Neural cell (in vitro differentiated cells): ENCODE measurements around the gene INMT. TPM values are rescaled to one million over a fixed set of nuclear protein-coding genes. Genes with fewer than 3 reads are reported as not detected.

Experiments
- H2AFZ ChIP-seq: fragments of 200-600, 300-800 bp; sonication (generic), shearing (Covaris generic); 2 replicates; pipeline ENCODE4 v1.6.0; 2014; ENCODE audit warnings: low read depth, mild to moderate bottlenecking, antibody characterized with exemption, low read length, moderate library complexity
- H3F3A ChIP-seq: fragments of 200-600 bp; shearing (Covaris generic); 2 replicates; pipeline ENCODE4 v1.6.1; 2016; ENCODE audit warnings: mild to moderate bottlenecking, moderate library complexity, mixed read lengths, antibody characterized with exemption, low read length; ENCODE audit not compliant: insufficient read depth, poor library complexity, severe bottlenecking
- H3K27ac ChIP-seq: fragments of 200-600, 300-800 bp; sonication (generic), shearing (Covaris generic); 2 replicates; pipeline ENCODE4 v1.5.1; 2014; ENCODE audit warnings: mild to moderate bottlenecking, low read length, moderate library complexity
- H3K27me3 ChIP-seq: fragments of 300-800, 200-600 bp; sonication (generic), shearing (Covaris generic); 2 replicates; pipeline ENCODE4 v1.6.0; 2014; ENCODE audit warnings: mild to moderate bottlenecking, low read depth, low read length, moderate library complexity; ENCODE audit not compliant: insufficient read depth
- H3K36me3 ChIP-seq: fragments of 300-800, 200-600 bp; sonication (generic), shearing (Covaris generic); 2 replicates; pipeline ENCODE4 v1.5.1; 2014; ENCODE audit warnings: mild to moderate bottlenecking, antibody characterized with exemption, low read length, moderate library complexity; ENCODE audit not compliant: insufficient read depth
- H3K4me2 ChIP-seq: fragments of 300-800, 200-600 bp; sonication (generic), shearing (Covaris generic); 2 replicates; pipeline ENCODE4 v1.6.0; 2014; ENCODE audit warnings: mild to moderate bottlenecking, low read length
- H3K4me3 ChIP-seq: fragments of 300-800, 200-600 bp; sonication (generic), shearing (Covaris generic); 2 replicates; pipeline ENCODE4 v1.5.1; 2014; ENCODE audit warnings: mild to moderate bottlenecking, low read length, moderate library complexity
- H3K79me2 ChIP-seq: fragments of 200-600 bp; shearing (Covaris generic); replicated peaks from 2 replicates; pipeline ENCODE4 v1.6.0; 2014; ENCODE audit warnings: mild to moderate bottlenecking, low read length, moderate library complexity; ENCODE audit not compliant: insufficient read depth
- H3K9ac ChIP-seq: fragments of 300-800, 200-600 bp; sonication (generic), shearing (Covaris generic); 2 replicates; pipeline ENCODE4 v1.6.1; 2016; ENCODE audit warnings: mild to moderate bottlenecking, low read length, mixed read lengths
- H3K9me2 ChIP-seq: fragments of 200-600 bp; shearing (Covaris generic); 2 replicates; pipeline ENCODE4 v1.6.1; 2016; ENCODE audit warnings: mild to moderate bottlenecking, low read length, mixed read lengths; ENCODE audit not compliant: insufficient read depth
- H3K9me3 ChIP-seq: fragments of 200-600, 300-800 bp; sonication (generic), shearing (Covaris generic); 2 replicates; pipeline ENCODE4 v1.6.1; 2016; ENCODE audit warnings: mild to moderate bottlenecking, mixed run types, low read length, moderate library complexity, mixed read lengths
- H4K20me1 ChIP-seq: fragments of 200-600 bp; shearing (Covaris generic); 2 replicates; pipeline ENCODE4 v1.6.1; 2016; ENCODE audit warnings: mild to moderate bottlenecking, mixed run types; ENCODE audit not compliant: insufficient read depth
- CTCF ChIP-seq: fragments of 450-650 bp; IDR thresholded peaks from 2 replicates; pipeline ENCODE4 v1.5.1; 2014; ENCODE audit warnings: antibody characterized with exemption, mild to moderate bottlenecking, moderate library complexity; ENCODE audit not compliant: poor library complexity, severe bottlenecking
- EP300 ChIP-seq: fragments of 450-650 bp; conservative IDR thresholded peaks from 2 replicates; pipeline ENCODE4 v1.6.1; 2014; ENCODE audit warnings: antibody characterized with exemption, mild to moderate bottlenecking, moderate library complexity; ENCODE audit not compliant: poor library complexity, severe bottlenecking
- EZH2 ChIP-seq: fragments of 200-600, 300-800 bp; shearing (Covaris generic), sonication (generic); IDR thresholded peaks from 2 replicates; pipeline ENCODE4 v1.6.1; 2014; ENCODE audit warnings: antibody characterized with exemption, low read length, borderline replicate concordance, mild to moderate bottlenecking; ENCODE audit not compliant: insufficient read depth, poor library complexity, severe bottlenecking
- MXI1 ChIP-seq: fragments of 450-650 bp; conservative IDR thresholded peaks from 2 replicates; pipeline ENCODE4 v1.6.1; 2014; ENCODE audit warnings: antibody characterized with exemption, mild to moderate bottlenecking; ENCODE audit not compliant: poor library complexity, severe bottlenecking
- POLR2AphosphoS5 ChIP-seq: IDR thresholded peaks from 2 replicates; pipeline ENCODE4 v1.6.1; 2012
- RAD21 ChIP-seq: fragments of 450-650 bp; conservative IDR thresholded peaks from 2 replicates; pipeline ENCODE4 v1.6.1; 2014; ENCODE audit warnings: antibody characterized with exemption, mild to moderate bottlenecking, moderate library complexity
- REST ChIP-seq: IDR thresholded peaks from 2 replicates; pipeline ENCODE4 v1.6.1; 2012; ENCODE audit warnings: borderline replicate concordance
- SMC3 ChIP-seq: fragments of 450-650 bp; conservative IDR thresholded peaks from 2 replicates; pipeline ENCODE4 v1.6.1; 2014; ENCODE audit warnings: antibody characterized with exemption, mild to moderate bottlenecking, moderate library complexity; ENCODE audit not compliant: poor library complexity
- TAF1 ChIP-seq: IDR thresholded peaks from 2 replicates; pipeline ENCODE4 v1.6.1; 2012; ENCODE audit warnings: low read depth
- polyA plus RNA-seq: library from polyadenylated mRNA; depleted of rRNA; stranded (reverse); fragments of >200 nt; gene quantifications from 2 replicates; pipeline ENCODE4 v1.2.3, GENCODE V29; 2014

Gene INMT
- polyA plus RNA-seq, 1 donor from 2014 or later: 0.66 TPM

GRCh38 chr7:30764030-30764975 lies 12.4 kb downstream of the INMT start:
- Histone ChIP-seq H2AFZ (no peak overlapping the region), H3F3A (no peaks in the 10 kb centered on the region), H3K27me3 (no peaks in the 10 kb centered on the region), H3K36me3 (no peaks in the 10 kb centered on the region), H4K20me1 (no peaks in the 10 kb centered on the region), H3K79me2 (no peaks in the 10 kb centered on the region), H3K27ac (no peak overlapping the region), H3K9me3 (no peaks in the 10 kb centered on the region), H3K4me3 (no peak overlapping the region), H3K4me2 (no peak overlapping the region), H3K9me2 (no peaks in the 10 kb centered on the region), H3K9ac (no peak overlapping the region)
- TF ChIP-seq MXI1: no peak
- TF ChIP-seq EZH2: no peak
- no peak for TF ChIP-seq TAF1
- TF ChIP-seq REST: no peak
- TF ChIP-seq CTCF: no peak
- TF ChIP-seq POLR2AphosphoS5: no peak
- no peak for TF ChIP-seq RAD21
- TF ChIP-seq EP300: no peak
- TF ChIP-seq SMC3: no peak

GRCh38 chr7:30765408-30765807 lies 13.5 kb downstream of the INMT start:
- TF ChIP-seq CTCF: no peak
- TF ChIP-seq MXI1: no peak
- TF ChIP-seq REST: no peak
- no peak for TF ChIP-seq EZH2
- TF ChIP-seq RAD21: no peak
- TF ChIP-seq POLR2AphosphoS5: no peak
- TF ChIP-seq SMC3: no peak
- TF ChIP-seq EP300: no peak
- no peak for TF ChIP-seq TAF1
- Histone ChIP-seq H3K4me2 (no peak overlapping the region), H3K9ac (no peak overlapping the region), H4K20me1 (no peaks in the 10 kb centered on the region), H3K9me3 (no peaks in the 10 kb centered on the region), H3K27ac (no peak overlapping the region), H3K9me2 (no peaks in the 10 kb centered on the region), H3K36me3 (no peaks in the 10 kb centered on the region), H3K4me3 (no peak overlapping the region), H3K27me3 (no peaks in the 10 kb centered on the region), H3F3A (no peaks in the 10 kb centered on the region), H2AFZ (no peak overlapping the region), H3K79me2 (no peaks in the 10 kb centered on the region)
